Fibroblast of the aortic adventitia (primary cell): Measurements from ENCODE around the gene YARS1. TPM values are rescaled to one million over a fixed set of nuclear protein-coding genes. Genes with fewer than 3 reads are reported as not detected.

ENCODE experiments used
- DNase-seq: peaks from one replicate; pipeline ENCODE4 v3.0.0-alpha.2; 2010; ENCODE audit warnings: low read depth
- H3K4me3 ChIP-seq: 2 replicates; pipeline ENCODE4 v1.5.1; 2011; ENCODE audit warnings: low read depth, mild to moderate bottlenecking, control low read depth, low read length, moderate library complexity
- CTCF ChIP-seq: IDR thresholded peaks from 2 replicates; pipeline ENCODE4 v1.5.1; 2011; ENCODE audit warnings: mild to moderate bottlenecking, low read length, control low read depth, inconsistent platforms; ENCODE audit not compliant: insufficient read depth
- total RNA-seq: library from RNA; depleted of rRNA; stranded (reverse); fragments of >200 nt; gene quantifications from 2 replicates; pipeline ENCODE4 v1.2.3, GENCODE V29; 2012; ENCODE audit warnings: low replicate concordance

Gene YARS1
- total RNA-seq, 1 donor = 186 TPM

GRCh38 chr1:32753532-32754316 is 63.4 kb downstream of the YARS1 start:
- peak; percentile 41 for DNase-seq
- H3K4me3 ChIP-seq = peak overlapping the region; percentile 71
- TF ChIP-seq CTCF = no peak

GRCh38 chr1:32749771-32750170 is 67.4 kb downstream of the YARS1 start:
- no peak for TF ChIP-seq CTCF
- no peak overlapping the region for H3K4me3 ChIP-seq
- no peak for DNase-seq

GRCh38 chr1:32749332-32749731 is 67.8 kb downstream of the YARS1 start:
- DNase-seq = no peak
- no peak for TF ChIP-seq CTCF
- no peak overlapping the region for H3K4me3 ChIP-seq

GRCh38 chr1:32748926-32749325 is 68.2 kb downstream of the YARS1 start:
- no peak for DNase-seq
- no peak for TF ChIP-seq CTCF
- H3K4me3 ChIP-seq = no peak overlapping the region

GRCh38 chr1:32748348-32748747 is 68.8 kb downstream of the YARS1 start:
- TF ChIP-seq CTCF = no peak
- no peak for DNase-seq

GRCh38 chr1:32746130-32746529 is 71.0 kb downstream of the YARS1 start:
- no peak overlapping the region for H3K4me3 ChIP-seq
- no peak for TF ChIP-seq CTCF
- DNase-seq = no peak

More at GRCh38 chr1:32748348-32748747, 68.8 kb downstream of the YARS1 start:
- H3K4me3 ChIP-seq = no peak overlapping the region

- no peak for TF ChIP-seq CTCF
- DNase-seq = no peak
- no peak overlapping the region for H3K4me3 ChIP-seq
Observed at GRCh38 chr1:32744071-32744425, 73.1 kb downstream of the YARS1 start.
